Stimulated activated CD8-positive, alpha-beta memory T cell treated with anti-CD3 and anti-CD28 coated beads, Interleukin-12 subunit alpha, Interleukin-12 subunit beta, amount 100 ng/mL, for 24 hours (primary cell): ENCODE results near the gene LCN15.
"Not testable (repeated sequence)": the region's sequence is repeated elsewhere in the genome, so short reads cannot be mapped to it uniquely, and the experiment has no call there.

ENCODE experiments used
- DNase-seq: peaks from one replicate; pipeline ENCODE4 v3.0.0-alpha.2; 2020; ENCODE audit errors: extremely low read depth

LCN15 gene

DNA sequence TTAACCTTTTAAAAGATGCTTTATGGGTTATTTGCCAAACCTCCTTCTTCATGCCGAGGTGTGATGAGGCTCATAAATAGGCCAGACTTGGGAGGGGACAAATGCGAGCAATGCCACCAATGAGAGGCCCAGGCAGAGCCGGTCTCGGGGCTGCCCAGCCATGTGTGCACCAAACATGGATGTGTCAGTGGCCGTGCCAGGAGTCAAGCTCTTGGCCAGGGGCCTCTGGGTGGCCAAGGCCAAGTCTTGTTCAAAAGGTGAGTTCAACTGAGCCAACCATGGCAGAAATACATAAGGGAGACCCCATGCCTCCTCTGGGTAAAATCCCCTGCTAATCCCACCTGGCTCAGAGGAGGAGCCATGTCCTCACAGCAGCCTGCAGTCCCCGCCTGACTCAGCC lies 10.9 kb upstream of the LCN15 start:
- DNase-seq, result no peak

DNA sequence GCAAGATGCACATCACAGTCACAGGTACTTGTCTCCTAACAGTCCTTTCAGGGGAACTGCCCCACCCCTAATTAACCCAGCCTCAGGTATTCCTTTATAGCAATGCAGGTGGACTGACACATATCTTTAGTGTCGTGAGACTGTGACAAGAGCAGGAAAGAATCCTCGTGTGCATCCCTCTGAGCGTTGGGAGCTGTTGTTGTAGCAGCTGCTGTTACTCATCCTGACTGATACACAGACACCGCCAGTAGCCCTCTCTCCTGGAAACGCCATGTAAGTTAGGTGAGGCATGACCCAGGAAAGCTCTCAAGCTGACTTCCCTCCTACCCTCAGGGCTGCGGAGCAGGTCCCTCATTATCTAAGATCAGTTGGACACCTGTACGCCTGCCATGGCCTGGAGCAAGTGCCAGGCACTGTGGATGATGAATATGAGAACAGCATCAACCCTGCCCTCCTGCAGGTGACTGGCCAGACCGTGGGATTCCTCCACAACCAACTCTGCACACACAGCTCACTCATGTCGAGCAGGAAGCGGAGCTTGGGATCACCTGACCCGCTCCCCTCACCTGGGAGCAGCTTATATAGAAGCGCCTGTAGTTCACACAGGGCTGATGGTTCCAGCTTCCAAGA lies 10.2 kb upstream of the LCN15 start:
- no peak for DNase-seq

DNA sequence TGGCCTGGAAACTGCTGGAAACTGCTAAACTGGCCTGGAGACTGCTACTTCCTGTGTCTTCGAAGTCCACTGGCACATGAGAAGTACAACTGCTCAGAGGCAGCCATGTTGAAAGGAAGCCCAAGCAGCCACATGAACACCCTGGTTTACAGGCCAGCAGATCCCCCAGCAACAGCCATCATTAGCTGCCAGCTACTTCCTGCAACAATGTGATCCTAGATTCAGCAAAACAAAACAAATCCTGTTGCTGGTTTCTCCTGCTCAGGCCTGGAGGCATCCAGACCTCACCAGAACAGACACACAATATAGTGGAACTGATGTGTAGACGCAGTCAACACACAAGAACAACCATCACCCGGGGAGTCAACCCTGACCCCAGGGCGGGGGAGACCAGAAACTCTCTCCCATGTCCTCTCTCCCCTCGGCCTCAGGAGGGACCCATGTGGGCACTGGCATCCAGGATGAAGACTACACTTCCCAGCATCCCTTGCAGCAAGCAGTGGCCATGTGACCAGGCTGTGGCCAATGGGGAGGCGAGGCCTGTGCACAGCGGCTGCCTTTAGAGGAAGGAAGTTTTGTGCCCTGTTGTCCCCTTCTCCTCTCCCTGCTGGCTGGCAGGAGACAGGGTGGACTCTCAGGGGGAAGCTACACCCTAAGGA lies 9.2 kb upstream of the LCN15 start:
- no peak for DNase-seq

DNA sequence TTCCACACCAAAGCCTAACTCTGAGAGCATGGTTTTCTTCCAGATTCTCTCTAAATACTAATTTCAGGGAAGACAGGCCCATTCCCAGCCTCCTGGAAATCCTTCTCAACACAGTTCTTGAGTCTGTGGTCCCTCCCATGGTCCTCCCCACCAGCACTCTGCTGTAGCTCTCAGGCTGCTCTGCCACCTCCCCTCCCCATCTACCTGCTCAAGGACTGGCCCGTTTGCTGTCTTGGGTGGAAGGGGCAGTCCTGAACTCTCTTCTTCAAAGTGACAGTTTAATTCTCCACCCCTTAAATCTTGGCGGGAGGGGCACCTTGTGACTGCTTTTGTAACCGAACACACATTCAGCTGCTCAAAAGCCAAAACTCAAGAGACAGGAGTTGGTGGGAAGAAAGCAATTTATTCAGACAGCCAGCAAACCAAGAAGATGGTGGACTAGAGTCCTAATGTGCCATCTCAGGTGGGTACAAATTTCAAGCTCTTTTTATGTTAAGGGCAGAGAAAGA lies 7.6 kb upstream of the LCN15 start:
- no peak for DNase-seq

DNA sequence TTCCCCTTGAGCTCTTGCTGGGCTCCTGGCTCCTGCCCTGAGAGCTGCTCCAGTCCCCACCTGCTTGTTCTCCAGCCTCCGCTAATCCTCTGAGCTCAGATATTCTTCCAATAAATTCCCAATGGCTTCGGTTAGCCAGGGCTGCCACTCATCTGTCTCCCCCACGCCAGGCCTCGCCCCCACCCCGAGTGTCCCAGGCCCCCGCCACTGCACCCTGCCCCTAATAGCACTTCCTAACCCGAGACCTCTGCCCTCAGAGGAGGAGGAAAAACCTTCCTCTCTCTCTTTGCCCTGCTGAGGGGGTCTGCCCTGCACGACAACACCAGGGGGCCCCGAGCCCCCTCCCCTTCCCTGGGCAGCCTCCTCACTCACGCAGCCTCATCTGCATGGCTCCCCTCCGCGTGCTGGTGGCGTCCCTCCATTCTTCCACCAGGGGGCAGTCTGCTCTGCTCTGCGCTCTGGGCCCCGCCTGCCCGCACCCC lies 5.4 kb upstream of the LCN15 start:
- DNase-seq, result no peak

DNA sequence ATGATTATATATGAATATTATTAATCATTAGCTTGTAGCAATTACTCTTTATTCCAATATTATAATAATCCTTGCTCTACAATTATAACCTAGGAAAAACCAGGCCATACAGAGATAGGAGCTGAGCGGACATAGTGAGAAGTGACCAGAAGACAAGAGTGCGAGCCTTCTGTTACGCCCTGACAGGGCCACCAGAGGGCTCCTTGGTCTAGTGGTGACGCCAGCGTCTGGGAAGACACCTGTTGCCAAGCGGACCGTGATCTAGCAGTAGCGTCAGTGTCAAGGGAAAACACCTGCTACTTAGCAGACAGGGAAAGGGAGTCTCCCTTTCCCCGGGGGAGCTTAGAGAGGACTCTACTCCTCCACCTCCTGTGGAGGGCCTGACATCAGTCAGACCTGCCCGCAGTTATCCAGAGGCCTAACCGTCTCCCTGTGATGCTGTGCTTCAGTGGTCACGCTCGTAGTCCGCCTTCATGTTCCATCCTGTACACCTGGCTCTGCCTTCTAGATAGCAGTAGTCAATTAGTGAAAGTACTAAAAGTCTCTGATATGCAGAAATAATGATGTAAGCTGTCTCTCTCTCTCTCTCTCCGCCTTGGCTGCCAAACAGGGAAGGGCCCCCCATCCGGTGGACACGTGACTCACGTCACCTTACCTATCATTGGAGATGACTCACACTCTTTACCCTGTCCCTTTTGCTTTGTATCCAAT lies 2.2 kb upstream of the LCN15 start:
- DNase-seq, result not testable (repeated sequence)

DNA sequence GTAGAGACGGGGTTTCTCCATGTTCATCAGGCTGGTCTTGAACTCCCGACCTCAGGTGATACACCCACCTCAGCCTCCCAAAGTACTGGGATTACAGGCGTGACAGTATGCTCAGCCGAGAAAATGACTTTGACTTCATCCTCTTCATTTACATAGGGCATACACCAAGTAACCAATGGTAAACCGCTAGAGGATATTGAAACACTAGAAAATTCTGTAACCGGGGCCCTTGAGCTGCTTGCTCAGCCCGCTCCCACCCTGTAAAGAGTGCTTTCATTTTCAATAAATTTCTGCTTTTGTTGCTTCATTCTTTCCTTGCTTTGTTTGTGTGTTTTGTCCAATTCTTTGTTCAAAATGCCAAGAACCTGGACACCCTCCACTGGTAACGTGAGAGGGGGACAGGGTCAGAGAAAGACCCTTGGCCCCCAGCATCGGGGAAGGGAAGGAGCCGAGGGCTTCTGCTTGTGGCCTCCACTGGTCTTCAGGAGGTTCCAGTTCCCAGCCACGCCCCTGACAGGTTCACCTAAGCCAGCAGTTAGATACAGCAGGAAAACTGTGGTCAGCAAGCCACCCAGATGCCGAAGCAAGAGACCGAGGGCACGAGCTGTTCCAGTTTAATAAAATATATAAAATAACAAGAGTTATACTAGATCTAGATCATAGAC lies 1.6 kb upstream of the LCN15 start:
- not testable (repeated sequence) for DNase-seq

DNA sequence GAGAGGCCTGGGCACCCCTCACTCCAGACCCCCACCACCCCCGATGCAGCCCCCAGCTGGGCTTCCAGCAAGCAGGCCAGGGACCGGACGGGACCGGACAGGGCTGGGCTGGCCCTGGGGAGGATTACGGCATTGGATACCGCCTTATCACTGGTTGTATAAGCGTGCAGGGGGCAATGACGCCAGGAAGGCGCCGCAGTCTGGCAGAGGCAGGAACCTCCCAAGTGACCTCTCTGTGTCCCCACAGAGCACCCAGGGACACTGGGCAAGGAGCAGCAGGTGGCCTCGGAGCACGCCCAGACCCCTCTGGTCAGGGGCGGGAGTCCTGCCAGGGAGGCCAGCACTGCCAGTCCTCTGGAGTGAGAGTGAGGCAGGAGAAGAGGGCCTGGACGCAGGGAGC lies 723 bp upstream of the LCN15 start:
- DNase-seq, result no peak

DNA sequence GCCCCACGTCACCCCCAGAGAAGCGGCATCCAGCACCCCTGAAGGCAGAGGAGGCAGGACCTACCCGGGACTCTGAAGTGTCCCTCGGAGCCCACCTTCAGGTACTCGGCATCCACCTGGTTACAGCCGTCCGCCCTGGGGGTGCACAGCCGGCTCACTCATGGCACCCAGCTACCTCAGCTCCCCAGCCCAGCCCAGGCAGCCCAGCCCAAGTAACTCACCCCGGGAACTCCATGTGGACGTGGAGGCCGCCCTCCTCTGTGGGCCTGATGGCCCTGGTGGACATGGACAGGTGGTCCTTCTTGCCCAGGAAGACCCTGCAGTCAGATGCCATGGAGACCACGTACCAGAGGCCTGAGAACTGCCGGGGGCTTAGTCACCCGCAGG lies 676 bp downstream of the LCN15 start:
- no peak for DNase-seq

DNA sequence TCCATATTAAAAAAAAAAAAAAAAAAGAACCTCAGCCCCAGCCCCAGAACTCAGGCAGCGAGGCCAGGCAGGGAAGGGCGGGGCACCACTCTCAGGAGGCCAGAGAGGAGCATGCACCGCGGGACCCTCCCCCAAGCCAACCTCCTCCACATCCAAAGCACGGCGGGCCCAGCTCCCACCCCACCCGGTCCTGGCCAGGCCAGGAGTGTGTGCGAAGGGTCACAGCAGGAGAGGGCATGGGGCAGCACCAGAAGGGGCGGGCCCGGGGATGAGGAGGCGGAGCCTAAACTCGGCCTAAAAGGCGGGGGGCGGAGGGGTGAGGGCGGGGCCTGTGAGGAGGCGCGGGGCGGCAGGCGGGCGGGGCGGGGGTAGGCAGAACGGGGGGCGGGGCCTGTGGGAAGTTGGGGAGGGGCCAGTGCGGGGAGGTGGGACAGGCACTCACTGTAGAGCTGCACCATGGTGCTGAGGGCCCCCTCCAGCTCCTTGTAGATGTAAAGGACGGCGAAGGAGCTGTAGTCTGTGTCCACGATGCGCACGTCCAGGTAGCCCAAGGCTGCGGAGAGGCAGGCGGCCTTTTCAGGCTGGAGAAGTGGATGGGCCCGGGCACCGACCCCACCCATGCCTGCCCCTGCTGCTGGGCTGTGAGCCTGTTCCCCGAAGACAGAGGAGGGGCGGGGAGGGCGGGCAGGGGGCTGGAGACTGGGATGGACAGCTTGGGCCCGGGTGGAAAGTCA lies 1.2 kb downstream of the LCN15 start:
- DNase-seq, result no peak

DNA sequence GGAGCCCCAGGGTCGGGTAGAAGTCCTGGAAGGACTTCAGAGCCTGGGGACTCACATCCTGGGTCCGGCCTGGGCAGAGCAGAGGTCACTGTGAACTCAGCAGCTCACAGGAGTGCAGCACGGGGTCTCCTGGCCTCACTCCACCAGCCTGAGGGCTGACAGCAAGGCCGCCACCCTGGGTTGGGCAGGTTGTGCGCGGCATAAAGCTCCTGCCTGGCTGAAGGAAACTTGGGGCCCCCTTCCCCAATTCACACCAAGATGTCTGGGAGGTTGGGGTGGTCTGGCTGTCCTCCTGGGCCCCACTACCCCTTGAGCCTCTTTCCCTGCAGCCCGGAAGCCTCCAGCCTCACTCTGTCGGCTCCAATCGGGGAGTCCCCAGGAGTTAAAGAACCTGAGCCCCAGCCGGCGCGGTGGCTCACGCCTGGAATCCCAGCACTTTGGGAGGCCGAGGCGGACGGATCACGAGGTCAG lies 2.1 kb downstream of the LCN15 start:
- no peak for DNase-seq

DNA sequence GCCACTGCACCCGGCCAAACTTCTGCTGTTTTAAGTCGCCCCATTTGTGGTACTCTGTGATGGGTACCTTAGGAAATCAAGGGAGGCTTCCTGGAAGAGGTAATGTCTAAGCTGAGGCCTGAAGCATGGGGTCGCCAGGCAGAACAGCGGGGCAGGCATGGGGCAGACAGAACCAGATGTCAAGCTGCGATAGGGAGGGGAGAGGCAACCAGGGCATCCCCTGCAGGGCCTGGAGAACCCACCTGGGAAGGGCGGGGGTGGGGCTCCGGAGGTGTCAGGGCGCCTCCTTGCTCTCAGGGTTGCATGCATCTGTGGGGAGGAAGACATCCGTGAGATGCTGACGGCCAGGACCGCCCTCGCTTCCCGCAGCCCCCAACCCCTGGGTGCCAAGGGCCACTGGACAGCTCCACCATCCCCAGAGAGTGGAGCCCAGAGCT lies 2.8 kb downstream of the LCN15 start:
- DNase-seq, result no peak

DNA sequence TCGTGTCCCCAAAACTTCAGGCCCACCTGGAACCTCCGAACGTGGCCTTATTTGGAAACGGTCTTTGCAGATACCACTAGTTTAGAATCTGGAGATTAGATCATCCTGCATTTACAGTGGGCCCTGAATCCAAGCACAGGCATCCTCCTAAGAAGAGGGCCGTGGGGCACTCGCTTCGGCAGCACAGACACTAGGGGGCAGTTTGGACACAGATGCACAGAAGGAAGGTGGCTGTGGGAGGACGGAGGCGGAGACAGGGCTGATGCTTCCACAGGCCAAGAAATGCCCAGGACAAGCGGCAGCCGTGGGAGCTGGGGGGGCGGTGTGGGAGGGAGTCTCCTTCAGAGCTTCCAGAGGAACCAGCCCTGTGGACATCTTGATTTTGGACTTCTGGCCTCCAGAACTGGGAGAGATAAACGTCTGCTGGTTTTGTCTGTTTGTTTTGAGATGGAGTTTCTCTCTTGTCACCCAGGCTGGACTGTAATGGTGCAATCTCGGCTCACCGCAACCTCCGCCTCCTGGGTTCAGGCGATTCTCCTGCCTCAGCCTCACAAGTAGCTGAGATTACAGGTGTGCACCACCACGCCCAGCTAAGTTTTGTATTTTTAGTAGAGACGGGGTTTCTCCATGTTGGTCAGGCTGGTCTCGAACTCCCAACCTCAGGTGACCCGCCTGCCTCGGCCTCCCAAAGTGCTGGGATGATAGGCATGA lies 3.3 kb downstream of the LCN15 start:
- DNase-seq, result not testable (repeated sequence)

DNA sequence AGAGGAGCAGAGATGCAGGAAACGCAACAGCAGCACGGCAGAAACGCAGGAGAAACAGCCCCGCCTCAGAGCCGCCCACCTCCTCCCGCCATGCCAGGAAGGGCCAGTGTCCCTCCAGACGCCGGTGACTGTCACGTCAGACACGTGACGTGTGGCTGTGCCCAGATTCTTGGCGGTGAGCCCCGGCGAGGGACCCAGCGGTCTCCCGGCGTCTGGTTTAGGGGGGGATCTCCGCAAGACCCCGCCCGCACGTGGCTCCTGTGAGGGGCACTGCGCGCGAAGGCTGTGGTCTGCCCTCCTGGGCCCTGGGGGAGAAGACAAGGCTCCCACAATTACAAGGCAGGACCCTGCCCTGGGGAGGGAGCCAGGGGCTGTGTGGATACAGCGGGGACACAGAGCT lies 3.9 kb downstream of the LCN15 start:
- no peak for DNase-seq

DNA sequence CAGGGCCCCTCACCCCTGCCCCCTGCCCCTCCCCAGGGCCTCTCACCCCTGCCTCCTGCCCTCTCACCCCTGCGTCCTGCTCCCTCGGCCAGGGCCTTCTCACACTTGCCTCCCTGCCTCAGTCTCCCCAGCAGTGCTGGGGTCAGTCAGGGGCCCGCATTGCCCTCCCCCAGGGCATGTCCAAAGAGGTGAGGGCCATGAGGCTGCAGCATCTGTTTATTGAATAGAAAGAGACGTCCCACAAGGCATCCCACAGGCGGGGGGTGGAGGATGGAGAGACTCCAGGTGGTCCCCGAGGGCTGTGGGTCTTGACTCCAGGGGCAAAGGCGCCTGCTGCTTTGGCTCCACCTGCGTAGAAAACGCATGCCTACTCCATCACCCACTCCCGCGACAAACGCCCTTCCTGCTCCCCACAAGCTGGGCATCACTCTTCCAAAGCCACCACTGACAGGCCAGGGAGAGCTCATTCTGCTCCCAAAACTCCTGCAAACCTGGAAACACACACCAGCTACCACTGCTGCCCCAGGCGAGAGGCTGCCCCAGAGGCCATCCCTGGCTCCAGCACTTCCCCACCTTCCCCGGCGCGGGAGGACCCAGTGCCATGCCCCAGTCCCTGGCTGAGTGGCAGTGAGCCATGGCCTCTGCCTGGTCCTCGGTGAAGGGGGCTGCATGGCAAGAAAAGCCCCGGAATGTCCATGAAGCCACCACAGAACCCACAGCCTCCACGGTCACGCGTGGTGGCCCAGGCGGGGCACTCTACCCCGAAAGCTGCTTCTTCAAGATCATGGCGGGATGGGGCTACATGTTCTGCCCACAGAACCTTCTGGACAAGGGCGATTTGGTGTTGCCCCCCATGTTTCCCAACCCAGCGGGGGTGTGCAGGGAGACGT lies 4.6 kb downstream of the LCN15 start:
- DNase-seq, result no peak

DNA sequence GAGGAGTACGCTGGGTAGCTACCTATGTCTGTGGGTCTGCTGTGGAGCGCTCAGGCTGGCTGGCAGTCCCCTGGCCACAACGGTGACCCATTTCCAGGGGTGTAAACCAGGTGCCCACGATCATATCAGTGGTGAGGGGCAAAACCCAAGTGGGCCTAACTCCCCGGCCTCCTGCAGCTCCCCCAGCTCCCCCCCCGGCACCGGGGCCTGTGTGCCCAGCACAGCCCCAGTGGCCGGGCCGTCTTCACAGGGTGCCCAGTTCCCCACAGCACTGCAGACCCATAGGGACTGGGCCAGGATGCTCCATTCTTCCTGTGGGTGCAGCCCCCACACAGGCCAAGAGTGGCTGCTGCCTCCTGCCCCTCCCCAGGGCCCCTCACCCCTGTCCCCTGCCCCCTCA lies 5.3 kb downstream of the LCN15 start:
- DNase-seq, result no peak

DNA sequence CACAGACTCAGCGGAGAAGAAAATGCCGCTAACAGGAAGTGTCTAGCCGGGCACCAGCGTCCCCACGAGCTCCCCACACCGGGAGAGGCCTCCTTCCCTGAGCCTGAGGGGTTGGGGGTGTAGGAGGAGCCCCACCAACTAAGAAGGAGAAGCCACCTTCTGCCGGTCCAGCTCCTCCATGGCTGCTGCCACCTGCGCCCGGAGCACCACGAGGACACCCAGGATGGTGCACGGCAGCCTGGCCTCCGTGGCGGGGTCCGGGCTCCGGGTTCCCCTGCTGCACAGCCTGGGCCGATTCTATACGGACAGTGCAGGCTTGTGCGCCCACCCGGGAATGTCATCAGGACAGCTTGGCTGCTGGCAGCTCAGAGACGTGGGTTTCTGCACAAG lies 6.6 kb downstream of the LCN15 start:
- no peak for DNase-seq

DNA sequence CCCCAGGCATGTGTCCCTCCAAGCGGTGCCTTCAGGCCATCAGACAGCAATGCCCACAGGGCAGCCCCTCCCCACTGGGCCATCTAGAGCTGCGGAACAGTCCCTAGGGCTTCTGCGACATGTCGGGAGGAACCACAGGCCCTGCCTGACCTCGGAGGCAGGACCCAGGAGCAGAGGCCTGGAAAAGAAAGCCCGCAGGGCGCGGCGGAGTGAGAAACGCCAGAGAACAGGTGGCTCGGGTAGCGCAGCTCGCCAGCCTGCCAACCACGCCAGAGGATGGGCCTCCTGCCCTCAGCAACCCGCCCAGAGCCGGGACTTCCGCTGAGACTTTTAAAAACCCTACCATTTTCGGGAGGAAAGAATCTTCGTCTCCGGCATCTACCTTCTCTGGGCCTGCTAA lies 7.0 kb downstream of the LCN15 start:
- no peak for DNase-seq

DNA sequence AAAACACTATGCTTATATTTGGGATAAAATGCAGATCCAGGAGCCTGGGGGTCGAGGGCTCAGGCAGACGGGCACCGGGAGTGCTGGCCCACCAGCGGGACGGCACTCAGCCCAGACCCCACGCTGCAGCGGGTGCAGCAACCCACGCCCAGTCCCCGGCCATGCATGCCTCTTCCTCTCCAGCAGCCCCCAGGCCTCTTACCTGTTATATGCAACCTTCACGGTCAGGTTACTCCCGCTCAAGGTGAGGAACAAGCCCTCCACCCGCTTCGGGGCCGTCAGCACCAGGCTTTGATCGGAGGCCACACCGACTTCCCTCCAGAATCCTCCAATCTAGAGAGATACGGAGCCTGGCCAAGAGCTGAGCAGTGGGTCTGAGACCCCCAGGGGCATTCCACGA lies 7.5 kb downstream of the LCN15 start:
- no peak for DNase-seq

DNA sequence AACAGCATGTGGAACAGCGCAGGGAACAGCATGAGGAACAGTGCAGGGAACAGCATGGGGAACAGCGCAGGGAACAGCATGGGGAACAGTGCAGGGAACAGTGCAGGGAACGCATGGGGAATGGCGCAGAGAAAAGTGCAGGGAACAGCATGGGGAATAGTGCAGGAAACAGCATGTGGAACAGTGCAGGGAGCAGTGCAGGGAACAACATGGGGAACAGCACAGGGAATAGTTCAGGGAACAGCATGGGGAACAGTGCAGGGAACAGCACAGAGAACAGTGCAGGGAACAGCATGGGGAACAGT lies 8.2 kb downstream of the LCN15 start:
- DNase-seq, result no peak
